DOHH2 (cell line): ENCODE measurements around the gene GTPBP4.

Experiments used
- H3F3A ChIP-seq: fragments of 200-600 bp; sonication (generic), shearing (Covaris generic); 2 replicates; pipeline ENCODE4 v1.6.0; 2016; ENCODE audit warnings: antibody characterized with exemption, mild to moderate bottlenecking; ENCODE audit not compliant: control insufficient read depth, insufficient read depth
- H3K27ac ChIP-seq: fragments of 200-600 bp; sonication (generic); 2 replicates; pipeline ENCODE4 v1.5.1; 2014; ENCODE audit warnings: low read depth, mild to moderate bottlenecking, low read length, moderate library complexity
- H3K27me3 ChIP-seq: fragments of 200-600 bp; sonication (generic); 2 replicates; pipeline ENCODE4 v1.6.1; 2014; ENCODE audit warnings: mild to moderate bottlenecking, low read length, mixed read lengths; ENCODE audit not compliant: control insufficient read depth
- H3K36me3 ChIP-seq: fragments of 200-600 bp; sonication (generic); 2 replicates; pipeline ENCODE4 v1.6.1; 2014; ENCODE audit warnings: mild to moderate bottlenecking, low read length, moderate library complexity, mixed read lengths; ENCODE audit not compliant: control insufficient read depth
- H3K4me1 ChIP-seq: fragments of 200-600 bp; sonication (generic); 2 replicates; pipeline ENCODE4 v1.6.1; 2014; ENCODE audit warnings: mild to moderate bottlenecking, low read length, mixed read lengths; ENCODE audit not compliant: control insufficient read depth
- H3K4me2 ChIP-seq: fragments of 200-600 bp; sonication (generic); 2 replicates; pipeline ENCODE4 v1.6.0; 2014; ENCODE audit warnings: mild to moderate bottlenecking, low read length, moderate library complexity
- H3K4me3 ChIP-seq: fragments of 200-600 bp; sonication (generic); 2 replicates; pipeline ENCODE4 v1.5.1; 2014; ENCODE audit warnings: mild to moderate bottlenecking, low read length, mixed read lengths
- H3K79me2 ChIP-seq: fragments of 200-600 bp; sonication (generic); 2 replicates; pipeline ENCODE4 v1.6.1; 2014; ENCODE audit warnings: mild to moderate bottlenecking, low read length, mixed read lengths; ENCODE audit not compliant: control insufficient read depth
- H3K9me2 ChIP-seq: fragments of 200-600 bp; sonication (generic); replicated peaks from 2 replicates; pipeline ENCODE4 v1.6.1; 2014; ENCODE audit warnings: mild to moderate bottlenecking, low read length, mixed read lengths; ENCODE audit not compliant: control insufficient read depth
- H3K9me3 ChIP-seq: fragments of 200-600 bp; sonication (generic); 2 replicates; pipeline ENCODE4 v1.6.1; 2014; ENCODE audit warnings: antibody characterized with exemption, low read length, mixed read lengths; ENCODE audit not compliant: control insufficient read depth, insufficient read depth
- H4K20me1 ChIP-seq: fragments of 200-600 bp; sonication (generic); 2 replicates; pipeline ENCODE4 v1.6.0; 2014; ENCODE audit warnings: low read depth, mild to moderate bottlenecking, antibody characterized with exemption, low read length, moderate library complexity; ENCODE audit not compliant: control insufficient read depth, insufficient read depth
- EZH2phosphoT487 ChIP-seq: fragments of 200-600 bp; sonication (generic); IDR thresholded peaks from 2 replicates; pipeline ENCODE4 v1.6.1; 2017; ENCODE audit warnings: borderline replicate concordance, mild to moderate bottlenecking, antibody characterized with exemption, low read length, moderate library complexity, mixed read lengths
- TF ChIP-seq, protein P1 (sequence below): fragments of 200-600 bp; sonication (generic); IDR thresholded peaks from one replicate; pipeline ENCODE4 v1.5.1; 2014; ENCODE audit warnings: antibody characterized with exemption, mild to moderate bottlenecking, low read depth, low read length; ENCODE audit not compliant: poor library complexity, severe bottlenecking

Gene GTPBP4

DNA sequence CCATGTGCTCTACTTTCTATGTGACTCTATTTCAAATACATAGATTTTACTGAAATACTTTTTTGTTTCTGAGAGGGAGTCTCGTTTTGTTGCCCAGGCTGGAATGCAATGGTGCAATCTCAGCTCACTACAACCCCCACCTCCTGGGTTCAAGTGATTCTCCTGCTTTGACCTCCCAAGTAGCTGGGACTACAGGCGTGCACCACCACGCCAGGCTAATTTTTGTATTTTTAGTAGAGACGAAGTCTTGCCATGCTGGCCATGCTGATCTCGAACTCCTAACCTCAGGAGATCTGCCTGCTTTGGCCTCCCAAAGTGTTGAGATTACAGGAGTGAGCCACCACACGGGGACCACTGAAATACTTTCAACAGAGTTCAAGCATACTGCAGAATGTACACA, 57.2 kb downstream of the GTPBP4 start:
- H3K9me2 ChIP-seq: no peaks in the 10 kb centered on the region
- peaks cover 64% of the 10 kb centered on the region for H3K79me2 ChIP-seq
- H3K27ac ChIP-seq: peak overlapping the region; percentile 73
- H3K4me2 ChIP-seq: peak overlapping the region; percentile 71
- no peaks in the 10 kb centered on the region for H3K27me3 ChIP-seq
- H3K9me3 ChIP-seq: no peaks in the 10 kb centered on the region
- peak overlapping the region; percentile 68 for H3K4me3 ChIP-seq
- peaks cover 72% of the 10 kb centered on the region for H3F3A ChIP-seq
- TF ChIP-seq EZH2phosphoT487: no peak
- TF ChIP-seq, protein P1, sequence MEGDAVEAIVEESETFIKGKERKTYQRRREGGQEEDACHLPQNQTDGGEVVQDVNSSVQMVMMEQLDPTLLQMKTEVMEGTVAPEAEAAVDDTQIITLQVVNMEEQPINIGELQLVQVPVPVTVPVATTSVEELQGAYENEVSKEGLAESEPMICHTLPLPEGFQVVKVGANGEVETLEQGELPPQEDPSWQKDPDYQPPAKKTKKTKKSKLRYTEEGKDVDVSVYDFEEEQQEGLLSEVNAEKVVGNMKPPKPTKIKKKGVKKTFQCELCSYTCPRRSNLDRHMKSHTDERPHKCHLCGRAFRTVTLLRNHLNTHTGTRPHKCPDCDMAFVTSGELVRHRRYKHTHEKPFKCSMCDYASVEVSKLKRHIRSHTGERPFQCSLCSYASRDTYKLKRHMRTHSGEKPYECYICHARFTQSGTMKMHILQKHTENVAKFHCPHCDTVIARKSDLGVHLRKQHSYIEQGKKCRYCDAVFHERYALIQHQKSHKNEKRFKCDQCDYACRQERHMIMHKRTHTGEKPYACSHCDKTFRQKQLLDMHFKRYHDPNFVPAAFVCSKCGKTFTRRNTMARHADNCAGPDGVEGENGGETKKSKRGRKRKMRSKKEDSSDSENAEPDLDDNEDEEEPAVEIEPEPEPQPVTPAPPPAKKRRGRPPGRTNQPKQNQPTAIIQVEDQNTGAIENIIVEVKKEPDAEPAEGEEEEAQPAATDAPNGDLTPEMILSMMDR: no peak
- peaks cover 38% of the 10 kb centered on the region for H4K20me1 ChIP-seq
- H3K36me3 ChIP-seq: peaks cover 80% of the 10 kb centered on the region
- peaks cover 41% of the 10 kb centered on the region for H3K4me1 ChIP-seq

GRCh38 chr10:1047937-1048336, 59.7 kb downstream of the GTPBP4 start:
- H3K4me1 ChIP-seq: peaks cover 65% of the 10 kb centered on the region

DNA sequence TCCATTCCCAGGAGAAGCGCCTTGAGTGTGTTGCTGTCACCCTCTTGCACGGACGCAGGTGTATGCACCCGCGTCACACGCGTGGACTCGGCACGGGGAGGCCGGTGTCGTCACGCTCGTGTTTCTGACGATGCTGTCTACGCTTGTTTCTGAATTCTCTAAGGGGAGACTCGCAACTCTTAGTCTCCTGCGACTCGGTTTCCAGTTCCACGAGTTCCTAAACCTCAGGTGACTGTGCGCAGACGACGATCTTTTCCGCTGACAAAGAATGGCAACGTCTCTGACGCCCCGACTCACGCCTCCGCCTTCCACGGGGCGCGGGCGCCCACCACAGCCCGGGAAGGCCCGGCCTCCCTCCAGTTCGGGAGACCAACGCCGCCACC, 60.1 kb downstream of the GTPBP4 start:
- peak overlapping the region; percentile 75 for H3K4me2 ChIP-seq
- H3K27me3 ChIP-seq: no peaks in the 10 kb centered on the region
- no peak for TF ChIP-seq EZH2phosphoT487
- peak overlapping the region; percentile 87 for H3K27ac ChIP-seq
- H3K9me2 ChIP-seq: no peaks in the 10 kb centered on the region
- H4K20me1 ChIP-seq: peaks cover 36% of the 10 kb centered on the region
- peak overlapping the region; percentile 87 for H3K4me3 ChIP-seq
- peaks cover 60% of the 10 kb centered on the region for H3F3A ChIP-seq
- no peaks in the 10 kb centered on the region for H3K9me3 ChIP-seq
- peaks cover 80% of the 10 kb centered on the region for H3K36me3 ChIP-seq
- H3K79me2 ChIP-seq: peaks cover 85% of the 10 kb centered on the region
- H3K4me1 ChIP-seq: peaks cover 65% of the 10 kb centered on the region

More at GRCh38 chr10:1047937-1048336, 59.7 kb downstream of the GTPBP4 start:
- no peaks in the 10 kb centered on the region for H3K27me3 ChIP-seq
- no peak for TF ChIP-seq EZH2phosphoT487
- TF ChIP-seq, protein P1: no peak
- H3K27ac ChIP-seq: peak overlapping the region; percentile 87
- H3K9me3 ChIP-seq: no peaks in the 10 kb centered on the region
- peak overlapping the region; percentile 75 for H3K4me2 ChIP-seq
- no peaks in the 10 kb centered on the region for H3K9me2 ChIP-seq
- H3K79me2 ChIP-seq: peaks cover 85% of the 10 kb centered on the region
- H3K36me3 ChIP-seq: peaks cover 80% of the 10 kb centered on the region
- peaks cover 38% of the 10 kb centered on the region for H4K20me1 ChIP-seq
- H3K4me3 ChIP-seq: peak overlapping the region; percentile 87
- peaks cover 64% of the 10 kb centered on the region for H3F3A ChIP-seq

GRCh38 chr10:1048732-1049424, 60.6 kb downstream of the GTPBP4 start, which contains the start of gene IDI1:
Gene IDI1 (minus strand): TSS chr10:1049119. CDS start chr10:1049003, 116 bp downstream.
- peaks cover 85% of the 10 kb centered on the region for H3K79me2 ChIP-seq
- peaks cover 65% of the 10 kb centered on the region for H3K4me1 ChIP-seq
- H3K36me3 ChIP-seq: peaks cover 80% of the 10 kb centered on the region
- no peaks in the 10 kb centered on the region for H3K27me3 ChIP-seq
- peak within 1 kb of the TSS; percentile 87 for H3K4me3 ChIP-seq
- H3K27ac ChIP-seq: peak within 1 kb of the TSS; percentile 87
- H3F3A ChIP-seq: peaks cover 58% of the 10 kb centered on the region
- TF ChIP-seq EZH2phosphoT487: no peak
- TF ChIP-seq, protein P1: no peak
- H3K9me3 ChIP-seq: no peaks in the 10 kb centered on the region
- peak within 1 kb of the TSS; percentile 75 for H3K4me2 ChIP-seq
- peaks cover 40% of the 10 kb centered on the region for H4K20me1 ChIP-seq
- no peaks in the 10 kb centered on the region for H3K9me2 ChIP-seq
